CD4-positive, alpha-beta T cell treated with Interleukin-15 for 1 hour (primary cell): ENCODE data around the gene IQCH.
"Not testable (repeated sequence)": the region's sequence is repeated elsewhere in the genome, so short reads cannot be mapped to it uniquely, and the experiment has no call there.

ENCODE experiments used
- DNase-seq: peaks from one replicate; pipeline ENCODE4 v3.0.0-alpha.2; 2020

Gene IQCH

GRCh38 chr15:67248011-67248505 lies 6.5 kb upstream of the IQCH start:
- no peak for DNase-seq

DNA sequence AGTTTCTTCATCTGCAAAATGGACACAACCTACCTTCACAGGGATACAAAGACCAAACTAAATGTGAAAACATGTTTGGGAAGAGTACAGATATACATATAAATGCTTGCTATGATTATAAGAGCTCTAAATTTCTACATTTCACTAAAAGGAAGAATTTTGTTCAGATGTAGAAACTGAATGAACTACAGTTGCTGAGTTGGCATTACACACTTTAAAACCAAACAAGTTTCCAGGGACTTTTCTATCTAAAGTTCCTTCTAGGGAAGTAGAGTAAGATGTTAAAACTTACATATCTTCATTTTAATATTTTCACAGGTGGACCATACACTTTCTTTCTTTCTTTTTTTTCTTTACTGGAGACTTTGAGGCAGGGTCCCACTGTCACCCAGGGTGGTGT lies 4.8 kb upstream of the IQCH start:
- DNase-seq, result no peak

GRCh38 chr15:67251318-67251717 lies 3.3 kb upstream of the IQCH start:
- no peak for DNase-seq

DNA sequence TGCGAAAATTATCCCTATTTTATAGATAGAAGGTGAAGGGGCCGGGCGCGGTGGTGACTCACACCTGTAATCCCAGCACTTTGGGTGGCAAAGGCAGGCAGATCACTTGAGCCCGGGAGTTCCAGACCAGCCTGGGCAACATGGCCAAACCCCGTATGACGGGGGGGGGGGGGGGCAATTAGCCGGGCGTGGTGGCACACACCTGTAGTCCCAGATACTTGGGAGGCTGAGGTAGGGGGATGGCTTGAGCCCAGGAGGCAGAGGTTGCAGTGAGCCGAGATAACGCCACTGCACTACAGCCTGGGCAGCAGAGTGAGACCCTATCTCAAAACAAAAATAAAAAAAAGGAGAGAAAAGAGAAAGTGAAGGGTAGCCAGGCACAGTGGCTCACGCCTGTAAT lies 1.5 kb upstream of the IQCH start:
- DNase-seq, result no peak

DNA sequence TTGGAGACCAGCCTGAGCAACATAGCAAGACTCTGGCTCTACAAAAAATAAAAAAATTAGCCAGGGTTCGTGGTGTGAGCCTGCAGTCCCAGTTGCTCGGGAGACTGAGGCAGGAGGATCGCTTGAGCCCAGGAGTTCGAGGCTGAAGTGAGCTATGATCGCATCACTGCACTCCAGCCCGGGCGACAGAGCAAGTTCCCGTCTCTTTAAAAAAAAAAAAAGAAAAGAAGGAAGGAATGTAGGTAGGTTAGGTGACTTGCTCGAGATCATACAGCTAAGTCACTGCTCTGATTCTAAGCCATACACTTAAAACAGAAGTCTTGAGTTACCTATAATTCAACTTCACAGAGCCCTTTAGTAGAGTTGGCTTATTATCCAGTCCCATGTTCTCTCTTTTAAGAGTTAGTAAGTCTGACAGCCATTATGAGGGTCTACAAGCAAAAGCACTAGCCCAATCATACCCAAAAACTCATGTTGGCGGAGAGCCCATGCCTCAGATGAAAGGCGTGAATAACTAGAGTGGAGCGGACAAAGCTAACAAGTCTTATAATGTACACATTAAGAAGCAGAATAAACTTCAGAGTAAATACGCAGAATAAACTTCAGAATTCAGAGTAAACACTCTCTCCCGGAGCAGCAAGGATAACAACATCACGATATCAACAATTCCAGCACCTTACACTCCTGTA lies 893 bp upstream of the IQCH start:
- DNase-seq, result no peak

DNA sequence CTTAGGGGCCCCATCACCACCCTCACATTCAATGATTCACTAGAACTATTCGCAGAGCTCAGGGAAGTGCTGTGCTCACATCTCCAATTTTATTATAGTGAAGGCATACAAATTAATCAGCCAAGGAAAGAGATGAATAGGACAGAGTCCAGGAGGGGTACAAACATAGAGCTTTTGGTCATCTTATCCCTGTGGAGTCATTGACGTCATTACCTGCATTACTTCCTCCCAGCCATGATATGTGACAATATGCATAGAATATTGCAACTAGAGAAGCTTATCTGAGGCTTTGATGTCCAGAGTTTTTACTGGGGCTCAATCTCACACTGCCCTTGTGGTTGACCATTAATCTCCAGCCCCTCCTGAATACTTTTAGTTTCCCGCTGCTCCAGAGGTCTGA lies 1.5 kb downstream of the IQCH start:
- no peak for DNase-seq

GRCh38 chr15:67258412-67258811 lies 3.8 kb downstream of the IQCH start:
- DNase-seq, result not testable (repeated sequence)

DNA sequence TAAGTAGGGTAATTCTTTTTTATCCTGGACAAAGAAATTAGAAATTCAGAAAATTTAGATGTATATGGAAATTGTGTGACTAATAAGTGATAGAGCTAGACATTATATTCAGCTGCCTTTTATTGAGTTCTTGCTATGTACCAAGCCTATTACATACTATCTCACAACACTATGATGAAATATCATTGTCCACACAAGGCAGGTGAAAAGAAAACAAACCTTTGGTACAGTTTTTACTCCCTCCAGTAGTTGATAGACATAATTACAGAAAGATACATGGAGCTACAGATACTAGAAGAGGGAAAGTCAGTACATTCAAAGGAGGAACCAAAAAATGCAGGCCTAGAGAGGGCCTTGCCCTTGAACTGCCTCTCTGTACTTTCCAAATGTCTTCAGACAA lies 4.8 kb downstream of the IQCH start:
- DNase-seq, result no peak

DNA sequence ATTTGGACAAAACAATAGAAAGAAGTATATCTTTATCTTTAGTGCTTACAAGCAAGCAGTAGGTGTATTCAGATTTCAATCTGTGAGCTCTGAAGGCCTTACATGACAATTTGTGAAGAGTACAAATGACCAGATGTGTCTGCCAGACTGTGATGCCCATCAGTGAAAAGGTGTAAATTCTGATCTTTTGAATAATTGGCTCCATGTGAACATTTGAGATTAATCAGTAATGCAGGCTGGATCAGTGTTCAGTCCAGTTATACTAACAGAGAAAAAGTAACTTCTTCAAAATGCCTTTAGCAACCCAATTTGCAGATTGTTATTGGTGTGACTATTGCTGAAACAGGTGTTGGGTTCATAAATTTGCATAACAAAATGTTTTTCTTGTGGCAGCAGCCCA lies 5.2 kb downstream of the IQCH start:
- DNase-seq, result no peak

DNA sequence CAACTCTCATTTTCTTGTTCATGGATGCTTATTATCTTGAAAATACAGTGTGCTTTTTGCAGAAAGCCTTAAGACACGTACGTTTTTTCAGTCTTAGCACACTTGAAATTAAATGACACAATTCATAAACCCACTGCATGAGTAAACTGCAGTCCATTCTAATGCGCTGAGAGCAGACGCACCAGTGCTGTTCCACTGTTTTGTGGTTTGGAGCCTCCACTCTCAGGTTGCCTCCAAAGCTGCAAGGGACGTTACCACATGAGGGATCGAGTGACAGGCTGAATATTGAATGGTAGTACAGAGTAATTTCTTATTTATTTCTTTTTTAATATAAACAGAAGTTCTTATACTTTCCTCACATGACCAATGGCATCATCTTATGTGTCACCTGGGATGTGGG lies 12.3 kb downstream of the IQCH start:
- DNase-seq, result no peak

DNA sequence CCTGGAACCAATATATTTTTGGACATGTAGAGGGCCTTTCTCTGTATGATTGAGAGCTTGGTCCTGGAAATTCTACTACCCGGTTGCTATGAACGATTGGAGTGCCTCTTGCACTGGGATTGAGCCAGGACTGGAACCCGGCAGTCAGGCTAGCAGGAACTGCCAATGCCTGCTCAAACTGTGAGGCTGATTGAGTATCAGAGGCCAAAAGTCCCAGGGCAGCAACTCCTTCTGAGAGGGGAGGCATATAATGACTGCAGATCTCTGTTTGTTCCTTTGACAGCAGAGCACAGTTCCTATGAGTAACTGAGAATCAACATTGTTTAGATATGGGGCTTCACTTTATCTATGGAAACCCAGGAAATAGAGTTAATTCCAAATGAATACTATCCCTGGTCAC lies 12.9 kb downstream of the IQCH start:
- DNase-seq, result no peak

DNA sequence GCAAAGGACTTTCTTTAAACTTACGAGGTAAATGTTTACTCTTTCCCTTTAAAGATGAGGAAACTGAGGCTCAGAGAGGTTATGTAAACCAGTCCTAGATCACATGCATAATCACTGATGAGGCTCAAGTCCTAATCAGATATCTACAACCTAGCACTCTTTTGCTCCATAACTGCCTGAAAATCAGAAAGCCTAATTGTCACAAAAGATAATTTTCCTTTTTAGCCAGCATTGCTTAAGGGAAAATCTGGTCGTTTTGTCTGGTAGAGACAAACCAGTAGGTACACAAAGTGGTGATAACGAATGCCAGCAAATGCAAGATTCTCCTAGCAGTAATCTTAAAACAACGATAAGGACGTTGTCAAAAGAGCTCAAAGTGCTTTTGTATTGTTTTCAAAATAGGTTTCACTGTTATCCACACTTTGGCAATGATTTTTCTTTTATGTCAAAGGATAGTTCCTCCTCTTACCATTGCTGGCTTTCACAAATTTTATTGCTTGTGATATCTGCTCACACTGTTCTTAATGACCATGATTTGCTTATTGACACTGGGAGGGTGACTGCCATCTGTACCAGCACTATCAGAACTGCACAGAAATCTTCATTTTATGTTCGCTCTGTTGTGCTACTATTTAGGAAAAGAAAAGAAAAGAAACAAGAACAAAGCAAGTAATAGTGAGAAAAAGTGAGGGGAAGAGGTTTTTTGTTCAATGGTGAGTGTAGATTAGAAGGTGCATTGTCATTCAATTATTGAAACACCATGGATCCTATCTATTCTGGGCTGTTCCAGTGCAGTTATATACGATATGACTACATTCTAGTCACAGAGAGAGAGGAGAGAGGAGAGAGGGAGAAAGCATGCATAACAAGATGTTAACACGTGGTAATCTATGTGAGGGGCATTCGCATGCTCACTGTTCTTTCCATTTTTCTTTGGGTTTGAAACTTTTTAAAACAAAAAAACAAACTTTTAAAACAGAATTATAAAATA lies 13.7 kb downstream of the IQCH start:
- DNase-seq, result no peak

DNA sequence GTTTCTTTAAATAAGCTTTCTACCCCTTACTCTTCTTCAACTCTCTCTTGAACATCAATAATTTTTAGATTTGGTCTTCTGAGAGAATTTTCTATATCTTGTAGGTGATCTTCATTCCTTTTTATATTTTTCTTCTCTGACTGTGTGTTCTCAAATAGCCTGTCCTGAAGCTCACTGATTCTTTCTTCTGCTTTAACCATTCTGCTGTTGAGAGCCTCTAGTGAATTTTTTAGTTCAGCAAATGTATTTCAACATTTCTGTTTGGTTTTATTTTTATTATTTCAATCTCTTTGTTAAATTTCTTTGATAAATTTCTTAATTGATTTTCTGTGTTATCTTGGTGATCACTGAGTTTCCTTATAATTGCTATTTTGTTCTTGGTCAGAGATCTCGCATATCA lies 19.6 kb downstream of the IQCH start:
- no peak for DNase-seq

DNA sequence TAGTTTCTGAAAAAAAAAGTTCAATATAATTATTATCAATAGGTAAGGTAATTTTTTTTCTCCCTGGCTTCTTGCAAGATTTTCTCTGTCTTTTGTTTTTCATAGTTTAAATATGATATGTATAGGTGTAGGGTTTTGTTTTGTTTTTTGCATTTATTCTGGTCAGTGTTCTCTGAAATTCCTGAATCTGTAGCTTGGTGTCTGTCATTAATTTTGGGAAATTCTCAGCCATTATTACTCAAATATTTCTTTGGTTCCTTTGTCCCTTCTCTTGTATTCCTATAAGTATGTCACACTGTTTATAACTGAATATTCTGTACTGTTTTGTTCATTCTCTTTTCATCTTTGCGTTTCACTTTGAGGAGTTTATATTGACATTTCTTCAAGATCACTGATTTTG lies 22.1 kb downstream of the IQCH start:
- DNase-seq, result no peak

GRCh38 chr15:67280217-67280616 lies 25.6 kb downstream of the IQCH start:
- DNase-seq, result no peak

DNA sequence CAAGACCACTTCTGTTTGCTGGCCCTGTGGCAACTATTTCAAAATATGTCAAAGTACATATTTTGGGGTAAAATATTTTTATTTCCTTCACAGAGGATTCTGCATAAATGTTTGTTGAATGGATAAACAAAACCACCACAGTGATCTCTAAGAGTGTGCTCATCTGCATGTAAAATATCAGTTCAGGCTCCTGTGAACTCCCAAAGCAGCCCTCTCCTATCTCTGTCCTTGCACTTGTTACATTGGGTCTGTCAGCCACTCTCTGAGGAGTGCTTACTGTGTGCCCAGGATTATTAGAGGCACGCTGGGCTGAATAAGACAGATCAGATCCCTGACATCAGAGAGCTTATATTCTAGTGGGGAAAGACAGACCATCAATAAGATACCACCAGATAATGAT lies 27.1 kb downstream of the IQCH start:
- no peak for DNase-seq

DNA sequence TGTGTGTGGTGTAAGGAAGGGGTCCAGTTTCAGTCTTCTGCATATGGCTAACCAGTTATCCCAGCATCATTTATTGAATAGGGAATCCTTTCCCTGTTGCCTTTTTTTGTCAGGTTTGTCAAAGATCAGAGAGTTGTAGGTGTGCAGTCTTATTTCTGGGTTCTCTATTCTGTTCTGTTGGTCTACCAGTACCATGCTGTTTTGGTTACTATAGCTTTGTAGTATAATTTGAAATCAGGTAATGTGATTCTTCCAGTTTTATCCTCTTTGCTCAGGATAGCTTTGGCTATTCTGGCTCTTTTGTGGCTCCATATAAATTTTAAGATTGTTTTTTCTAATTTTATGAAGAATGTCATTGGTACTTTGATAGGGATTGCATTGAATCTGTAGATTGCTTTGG lies 31.0 kb downstream of the IQCH start:
- not testable (repeated sequence) for DNase-seq

DNA sequence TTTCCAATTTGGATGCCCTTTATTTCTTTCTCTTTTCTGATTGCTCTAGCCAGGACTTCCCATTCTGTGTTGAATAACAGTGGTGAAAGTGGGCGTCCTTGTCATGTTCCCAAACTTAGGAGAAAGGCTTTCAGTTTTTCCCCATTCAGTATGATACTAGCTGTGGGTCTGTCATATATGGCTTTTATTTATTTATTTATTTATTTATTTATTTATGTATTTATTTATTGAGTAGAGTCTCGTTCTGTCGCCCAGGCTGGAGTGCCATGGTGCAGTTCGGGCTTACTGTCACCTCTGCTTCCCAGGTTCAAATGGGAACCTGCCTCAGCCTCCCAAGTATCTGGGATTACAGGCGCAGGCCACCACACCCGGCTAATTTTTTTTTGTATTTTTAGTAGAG lies 31.8 kb downstream of the IQCH start:
- DNase-seq, result not testable (repeated sequence)

DNA sequence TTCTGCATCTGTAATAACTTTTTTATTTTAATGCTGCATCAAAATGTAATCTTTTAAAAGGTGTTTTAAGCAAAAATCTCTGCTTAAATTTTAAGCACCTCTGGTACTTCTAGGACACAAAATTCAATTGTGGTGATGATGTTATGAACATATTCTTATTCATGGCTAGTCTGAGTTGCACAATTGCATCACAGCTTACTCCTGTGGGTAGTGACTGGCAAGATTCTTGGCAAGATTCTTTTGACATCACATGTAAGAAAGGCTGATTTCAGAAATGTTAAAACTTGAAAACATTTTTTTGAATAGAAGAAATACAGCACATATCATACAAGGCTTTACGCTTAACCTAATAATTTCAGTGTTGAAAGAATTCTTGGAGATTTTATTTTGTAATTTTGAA lies 35.7 kb downstream of the IQCH start:
- no peak for DNase-seq

DNA sequence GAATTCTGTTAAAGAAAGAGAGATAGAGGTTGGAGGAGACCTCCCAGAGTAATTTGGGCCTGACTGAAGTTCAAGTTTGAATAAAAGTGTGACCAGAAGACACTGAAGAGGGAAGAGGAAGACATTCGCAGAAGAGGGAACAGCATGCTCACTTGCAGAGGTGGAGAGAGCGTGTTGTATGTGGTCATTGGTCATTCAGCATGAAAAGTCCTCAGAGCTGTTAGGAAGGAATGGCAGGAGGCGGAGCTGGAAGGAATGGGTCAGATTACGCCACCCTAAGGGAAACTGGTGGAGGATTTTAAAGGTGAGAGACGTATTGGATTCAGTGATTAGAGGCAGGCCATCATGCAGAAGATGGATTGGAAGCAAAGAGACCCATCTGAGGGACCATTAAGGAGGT lies 41.6 kb downstream of the IQCH start:
- DNase-seq, result no peak

DNA sequence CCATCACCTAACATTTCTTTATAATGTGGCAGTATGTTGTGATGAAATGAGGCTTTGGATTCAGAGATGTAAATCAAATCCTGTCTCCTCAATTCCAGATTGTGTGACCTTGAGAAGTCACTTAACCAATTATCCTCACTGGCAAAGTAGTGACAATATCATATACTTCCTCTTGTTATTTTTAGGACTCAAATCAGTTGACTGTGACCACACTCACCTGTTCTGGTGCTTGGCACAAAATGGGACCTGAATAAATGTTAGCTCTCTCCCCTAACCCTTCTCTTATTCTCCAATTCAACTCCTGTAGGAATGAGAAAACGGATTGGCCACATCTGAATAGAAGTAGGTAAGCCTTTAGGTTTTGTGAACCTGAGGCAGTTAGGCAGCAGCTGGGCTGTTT lies 42.1 kb downstream of the IQCH start:
- no peak for DNase-seq

GRCh38 chr15:67300266-67301025 lies 45.9 kb downstream of the IQCH start:
- DNase-seq, result no peak
